Left cardiac atrium (tissue), 4 donors: ENCODE data around the gene MTARC1. TPM values are rescaled to one million over a fixed set of nuclear protein-coding genes. Genes with fewer than 3 reads are reported as not detected.

Source experiments
- ATAC-seq, 2 donors: fragments of 200-7000 bp; cut with Tn5 transposase; one replicate each; pipeline ENCODE4 v1.9.1; 2020; ENCODE audit warnings: mild to moderate bottlenecking in 2 of 2, moderate library complexity in 2 of 2
- DNase-seq: peaks from one replicate; pipeline ENCODE4 v3.0.0-alpha.2; 2020
- intact Hi-C, 2 donors: fragments of 100-400 bp; cut with DNase I; formaldehyde crosslinking; loops; one replicate each; pipeline versions ENCODE4 v1.14.1 to v1.15.1; 2022 to 2023
- long read RNA-seq: library from polyadenylated mRNA; unstranded; transcript quantifications from one replicate; pipeline ENCODE4 v2.0.0, GENCODE V29; 2021
- total RNA-seq, 2 donors: library from RNA; stranded (reverse); fragmentation: NEBNext Ultra II Directional; extraction: Animal tissue kit (Norgen Biotek cat#: 25700); gene quantifications; one replicate each; pipeline ENCODE4 v1.2.1, GENCODE V29; 2021
- donor health status: DM: no; HTN: yes; CAD: no.
- donor health status: DM: no; HTN: yes; CAD: no; lungs with severe emphysema.
- donor health status: DM: yes; HTN: yes; CAD: no.
- donor health status: Dilated cardiomyopathy.

The MTARC1 gene
- total RNA-seq: 10 to 100 TPM; 33.3 to 50.6 TPM
- long read RNA-seq, full-length matches to known transcripts: 13 of 17 reads
- long read RNA-seq, partial matches to known transcripts: 1 of 17 reads
- long read RNA-seq, other reads (novel, unspliced or antisense): 3 of 17 reads

DNA sequence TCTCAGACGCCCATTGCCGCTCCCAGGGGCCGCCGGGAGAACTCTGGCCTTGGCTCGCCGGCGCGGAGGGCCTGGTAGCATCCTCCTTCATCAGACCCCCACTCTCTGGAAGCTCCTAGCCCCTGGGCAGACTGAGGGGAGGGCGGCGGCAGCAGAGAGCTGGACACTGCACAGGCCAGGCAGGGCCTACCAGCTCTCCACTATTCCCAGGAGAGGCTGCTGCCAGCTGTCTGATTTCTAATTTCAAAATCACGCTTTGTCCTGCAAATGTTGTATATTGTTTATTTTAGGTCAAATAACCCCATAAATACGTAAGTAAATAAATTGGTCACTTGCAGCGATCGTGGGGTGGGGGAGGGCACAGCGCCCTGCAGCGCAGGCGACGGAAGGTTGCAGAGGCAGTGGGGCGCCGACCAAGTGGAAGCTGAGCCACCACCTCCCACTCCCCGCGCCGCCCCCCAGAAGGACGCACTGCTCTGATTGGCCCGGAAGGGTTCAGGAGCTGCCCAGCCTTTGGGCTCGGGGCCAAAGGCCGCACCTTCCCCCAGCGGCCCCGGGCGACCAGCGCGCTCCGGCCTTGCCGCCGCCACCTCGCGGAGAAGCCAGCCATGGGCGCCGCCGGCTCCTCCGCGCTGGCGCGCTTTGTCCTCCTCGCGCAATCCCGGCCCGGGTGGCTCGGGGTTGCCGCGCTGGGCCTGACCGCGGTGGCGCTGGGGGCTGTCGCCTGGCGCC lies at the start of gene MTARC1:
TSS of gene MTARC1 (plus strand) at position 577 of the 732 bp plus-strand sequence. CDS start at position 609, 32 bp downstream.
- DNase-seq: peak; percentile 77
- ATAC-seq: peak; percentile 91
- intact Hi-C loops: loop anchor here in 1 of 2 donors (5.0 kb wide), 1 partner anchor 429 kb away; no protein-coding TSS in a partner anchor

DNA sequence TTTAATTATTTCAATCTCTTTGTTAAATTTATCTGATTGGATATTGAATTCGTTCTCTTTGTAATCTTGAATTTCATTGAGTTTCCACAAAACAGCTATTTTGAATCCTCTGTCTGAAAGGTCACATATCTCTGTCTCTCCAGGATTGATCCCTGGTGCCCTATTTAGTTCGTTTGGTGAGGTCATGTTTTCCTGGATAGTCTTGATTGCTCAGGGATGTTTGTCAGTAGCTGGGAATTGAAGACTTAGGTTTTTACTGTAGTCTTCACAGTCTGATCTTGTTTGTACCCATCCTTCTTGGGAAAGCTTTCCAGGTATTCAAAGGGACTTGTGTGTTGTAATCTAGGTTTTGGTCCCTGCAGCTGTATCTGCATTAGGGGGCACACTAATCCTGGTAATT lies 45.4 kb upstream of the MTARC1 start:
- DNase-seq (no peak), ATAC-seq (no peak)
- intact Hi-C loops: no loop called here

DNA sequence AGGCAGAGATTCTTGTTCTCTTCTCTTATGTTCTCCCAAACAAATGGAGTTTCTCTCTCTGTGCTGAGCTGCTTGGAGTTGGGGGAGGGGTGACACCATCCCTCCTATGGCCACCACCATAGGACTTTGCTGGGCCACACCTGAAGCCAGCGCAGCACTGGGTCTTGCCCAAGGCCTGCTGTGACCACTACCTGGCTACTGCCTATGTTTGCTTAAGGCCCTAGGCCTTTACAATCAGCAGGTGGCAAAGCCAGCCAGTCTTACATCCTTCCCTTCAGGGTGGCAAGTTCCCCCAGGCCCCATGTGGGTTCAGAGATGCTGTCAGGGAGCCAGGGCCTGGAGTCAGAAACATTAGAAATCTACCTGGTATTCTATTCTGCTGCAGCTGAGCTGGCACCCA lies 44.9 kb upstream of the MTARC1 start:
- DNase-seq: no peak
- ATAC-seq: no peak

DNA sequence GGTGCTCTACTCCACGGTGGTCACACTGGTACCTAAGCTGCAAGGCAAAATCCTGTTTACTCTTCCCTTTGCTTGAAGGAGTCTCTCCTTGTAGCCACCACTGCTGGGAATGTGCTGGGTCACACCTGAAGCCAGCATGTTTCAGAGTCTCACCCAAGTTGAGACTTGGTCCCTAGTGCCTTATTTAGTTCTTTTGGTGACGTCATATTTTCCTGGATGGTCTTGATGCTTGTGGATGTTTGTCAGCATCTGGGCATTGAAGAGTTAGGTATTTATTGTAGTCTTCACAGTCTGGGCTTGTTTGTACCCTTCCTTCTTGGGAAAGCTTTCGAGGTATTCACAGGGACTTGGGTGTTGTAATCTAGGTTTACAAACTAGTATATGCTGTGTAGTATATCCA lies 44.2 kb upstream of the MTARC1 start:
- DNase-seq (no peak), ATAC-seq (no peak)
- intact Hi-C loops: no loop called here

More for the DNA sequence above, 44.9 kb upstream of the MTARC1 start:
- intact Hi-C loops: no loop called here

DNA sequence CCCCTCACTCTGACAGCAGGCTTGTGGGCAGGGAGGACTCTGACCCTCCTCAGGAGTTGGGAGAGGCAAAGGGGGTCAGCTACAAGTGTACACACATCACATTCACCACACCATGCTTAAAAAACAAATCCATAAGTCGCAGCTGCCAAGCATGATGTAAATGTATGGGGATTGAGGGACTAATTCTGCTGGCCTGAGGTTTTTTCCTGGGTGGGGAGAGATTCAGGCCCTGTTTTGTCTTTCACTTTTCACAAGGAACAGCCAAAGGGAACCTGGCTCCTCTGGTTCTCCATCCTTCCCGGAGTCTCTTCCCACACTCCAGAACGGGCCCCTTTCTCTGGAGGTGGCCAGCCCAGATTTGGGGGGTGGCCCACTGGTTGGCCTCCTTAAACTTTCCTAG lies 39.9 kb upstream of the MTARC1 start:
- intact Hi-C loops: no loop called here
- DNase-seq (no peak), ATAC-seq (no peak)

DNA sequence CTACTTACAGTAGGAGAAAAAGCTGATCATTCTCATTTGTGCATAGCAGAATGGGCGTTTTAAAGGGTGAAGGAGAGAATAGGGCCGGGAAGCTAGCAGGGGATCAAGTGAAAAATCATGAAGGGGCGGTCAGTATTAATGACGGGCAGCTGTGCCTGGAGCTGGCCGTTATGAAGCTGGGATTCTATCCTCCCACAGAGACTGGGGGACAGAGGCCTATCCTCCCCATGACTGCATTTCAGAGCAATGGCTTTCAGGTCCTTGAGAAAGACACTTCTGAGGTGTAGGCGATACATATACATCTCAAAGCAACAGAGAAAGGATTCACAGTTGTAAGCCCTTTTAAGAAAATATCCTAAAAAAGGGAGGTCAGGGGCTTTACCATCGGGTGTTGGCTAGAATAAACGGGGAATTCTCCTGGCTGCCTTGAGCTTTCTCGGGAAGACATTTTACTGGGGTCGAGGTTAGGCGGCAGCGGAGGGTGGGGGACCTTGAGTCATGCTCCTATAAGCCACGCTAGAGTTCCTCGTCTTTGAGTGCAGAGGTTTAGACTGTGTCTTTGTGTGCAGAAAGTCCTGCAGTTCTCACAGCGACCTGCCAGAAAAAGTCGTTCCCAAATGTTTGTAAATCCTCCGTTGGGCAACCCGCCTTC lies 39.1 kb upstream of the MTARC1 start:
- intact Hi-C loops: no loop called here
- DNase-seq (no peak), ATAC-seq (peak; percentile 13 to 40)

DNA sequence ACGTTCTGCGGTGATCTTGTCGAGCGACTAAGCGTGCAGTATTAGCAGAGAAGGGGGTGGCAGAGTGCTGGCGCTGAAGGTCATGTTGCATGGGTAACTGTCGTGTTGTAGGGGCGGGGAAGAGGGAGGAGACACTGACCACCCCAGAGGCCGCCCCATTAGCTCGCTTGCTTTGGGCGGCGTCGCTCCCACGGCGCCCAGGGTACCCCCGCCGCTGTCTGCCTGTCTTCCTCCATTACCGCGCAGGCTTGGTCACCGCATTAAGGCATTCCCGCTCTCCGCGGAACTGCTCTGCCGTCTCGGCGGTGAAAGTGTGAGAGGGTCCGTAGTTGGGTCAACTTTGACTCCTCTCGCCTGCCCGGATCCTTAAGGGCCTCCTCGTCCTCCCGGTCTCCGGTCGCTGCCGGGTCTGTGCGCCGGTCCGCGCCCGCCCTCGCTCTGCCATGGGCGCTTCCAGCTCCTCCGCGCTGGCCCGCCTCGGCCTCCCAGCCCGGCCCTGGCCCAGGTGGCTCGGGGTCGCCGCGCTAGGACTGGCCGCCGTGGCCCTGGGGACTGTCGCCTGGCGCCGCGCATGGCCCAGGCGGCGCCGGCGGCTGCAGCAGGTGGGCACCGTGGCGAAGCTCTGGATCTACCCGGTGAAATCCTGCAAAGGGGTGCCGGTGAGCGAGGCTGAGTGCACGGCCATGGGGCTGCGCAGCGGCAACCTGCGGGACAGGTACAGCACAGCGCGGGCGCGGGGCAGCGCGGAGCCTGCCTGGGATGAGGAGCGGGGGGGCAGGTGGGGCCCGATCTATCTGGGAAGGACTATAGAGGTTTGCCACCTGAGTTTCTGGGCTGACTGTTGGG lies 38.4 kb upstream of the MTARC1 start, which contains the start of gene MTARC2:
TSS of gene MTARC2 (plus strand) at position 234 of the 846 bp plus-strand sequence. CDS start at position 444, 210 bp downstream.
- ATAC-seq (peak; percentile 97 to 98), DNase-seq (peak; percentile 90)
- intact Hi-C loops: no loop called here

DNA sequence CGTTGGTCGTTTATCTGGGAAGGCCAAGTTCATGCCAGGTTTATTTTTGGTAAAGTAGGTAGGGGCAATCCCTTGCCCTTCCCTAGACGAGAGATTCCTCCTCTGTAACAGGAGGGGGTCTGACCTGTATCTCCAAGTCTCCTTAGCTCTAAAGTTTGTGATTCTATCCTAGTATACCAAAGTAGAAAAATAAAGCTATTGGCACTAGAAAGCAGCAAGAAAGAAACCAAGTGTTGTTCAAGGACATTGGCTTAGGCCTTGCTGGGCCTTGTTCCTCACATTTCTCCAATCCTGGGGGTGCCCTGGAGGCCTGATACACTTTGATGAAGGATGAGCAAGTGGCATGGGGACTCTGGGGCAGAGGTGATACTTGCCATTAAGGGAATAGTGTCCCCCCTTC lies 37.8 kb upstream of the MTARC1 start:
- ATAC-seq: no peak
- intact Hi-C loops: no loop called here
- DNase-seq: no peak

DNA sequence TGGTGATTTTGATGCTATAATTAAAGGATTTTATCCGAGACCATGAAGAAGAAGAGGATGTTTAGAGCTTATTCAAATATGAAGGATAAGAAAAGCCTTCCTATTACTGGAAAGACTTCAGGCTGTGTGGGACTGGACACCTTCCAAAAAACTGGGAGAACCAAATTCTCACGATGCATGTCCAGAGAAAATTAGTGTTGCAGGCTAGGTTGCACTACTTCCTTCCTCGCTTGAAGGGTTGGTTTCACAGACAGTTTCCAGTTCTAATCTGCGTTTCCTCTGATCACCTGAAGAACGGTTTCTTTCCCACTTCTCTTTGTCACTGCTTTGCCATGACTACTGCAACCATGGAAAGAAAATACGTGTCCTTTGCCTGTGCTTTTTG lies 36.6 kb upstream of the MTARC1 start:
- DNase-seq: no peak
- no peak for ATAC-seq
- intact Hi-C loops: no loop called here

DNA sequence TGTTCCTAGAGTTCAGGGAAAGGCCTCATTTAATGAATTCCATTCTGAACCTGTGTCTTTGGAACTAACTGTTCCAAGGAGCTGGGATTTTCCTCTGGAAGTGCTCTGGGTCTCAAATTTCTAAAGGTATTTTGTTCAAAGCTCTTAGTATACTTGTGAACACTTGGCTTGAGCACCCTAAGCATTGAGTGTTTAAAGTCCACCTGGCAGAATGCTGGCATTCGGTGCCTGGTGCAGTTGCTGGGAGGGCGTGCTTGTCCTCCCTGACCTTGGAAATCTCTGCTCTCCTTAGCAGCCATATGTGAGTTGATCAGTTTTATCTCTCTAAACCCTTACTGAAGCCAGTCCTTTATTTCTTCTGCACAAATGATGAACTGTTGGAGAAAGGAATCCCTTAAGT lies 35.6 kb upstream of the MTARC1 start:
- ATAC-seq (no peak), DNase-seq (no peak)
- intact Hi-C loops: no loop called here

DNA sequence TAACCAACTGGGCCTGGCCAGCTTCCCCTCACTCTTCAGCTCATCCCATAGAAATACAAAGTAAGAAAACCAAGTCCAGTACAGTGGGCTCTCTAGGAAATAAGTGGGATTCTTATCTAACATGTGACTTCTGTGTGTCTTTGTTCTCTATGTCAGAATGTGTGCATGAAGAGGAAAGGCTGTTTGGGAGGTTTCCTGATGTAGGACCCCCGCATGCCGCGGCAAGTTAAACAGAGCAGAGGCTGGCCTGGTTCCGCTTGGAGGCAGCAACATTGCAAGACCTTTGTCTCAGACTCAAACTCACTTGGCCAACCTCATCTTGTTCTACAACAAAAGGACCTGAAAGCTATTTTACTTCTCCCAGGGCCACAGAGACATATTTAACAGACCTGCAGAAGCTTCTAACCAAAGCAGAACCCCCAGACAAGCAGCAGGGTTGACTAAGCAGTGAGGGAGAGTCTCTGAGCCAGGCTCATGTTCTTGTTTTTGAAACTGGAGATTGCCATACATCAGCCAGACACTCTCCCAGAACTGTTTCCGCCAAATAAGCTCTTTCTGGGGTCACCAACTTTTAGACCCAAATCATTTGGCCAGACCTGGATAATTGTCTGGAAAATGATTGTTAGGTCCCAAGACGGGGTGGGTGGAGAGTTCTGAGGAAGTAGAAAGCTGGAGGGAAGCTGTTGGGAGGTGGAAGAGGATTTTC lies 32.3 kb upstream of the MTARC1 start:
- intact Hi-C loops: no loop called here
- ATAC-seq: no peak
- DNase-seq: no peak

DNA sequence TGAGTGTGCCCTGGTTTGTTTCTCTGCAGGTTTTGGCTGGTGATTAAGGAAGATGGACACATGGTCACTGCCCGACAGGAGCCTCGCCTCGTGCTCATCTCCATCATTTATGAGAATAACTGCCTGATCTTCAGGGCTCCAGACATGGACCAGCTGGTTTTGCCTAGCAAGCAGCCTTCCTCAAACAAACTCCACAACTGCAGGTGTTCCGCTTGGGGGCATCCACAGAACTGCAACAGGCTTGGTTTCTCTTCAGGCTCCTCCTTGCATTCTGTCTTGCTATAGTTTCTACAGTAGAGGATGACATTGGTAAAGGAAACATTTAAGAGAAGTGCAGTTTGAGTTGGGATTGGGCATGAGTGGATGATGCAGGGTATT lies 31.8 kb upstream of the MTARC1 start:
- DNase-seq (no peak), ATAC-seq (no peak)
- intact Hi-C loops: no loop called here

DNA sequence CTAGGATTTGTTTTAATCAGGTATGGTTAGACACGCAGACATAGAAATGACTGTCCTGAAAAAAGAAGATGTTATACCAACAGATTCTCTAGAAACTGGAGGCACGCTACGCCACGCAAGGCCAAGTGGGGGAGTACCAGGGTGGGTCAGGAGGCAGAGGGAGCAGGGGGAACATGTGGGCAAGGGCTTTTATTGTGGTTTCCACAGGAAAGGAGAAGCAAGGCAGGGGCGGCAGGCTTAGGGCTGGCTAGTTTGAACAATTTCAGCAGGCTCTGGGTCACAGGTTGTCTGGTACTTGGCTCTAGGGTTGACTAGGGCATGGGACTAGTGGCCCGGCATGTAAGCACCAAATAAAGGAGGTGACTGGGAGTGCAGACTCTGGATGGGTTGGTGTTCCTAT lies 31.4 kb upstream of the MTARC1 start:
- ATAC-seq (peak in 1 of 2 donors; percentile 12), DNase-seq (no peak)
- intact Hi-C loops: no loop called here

DNA sequence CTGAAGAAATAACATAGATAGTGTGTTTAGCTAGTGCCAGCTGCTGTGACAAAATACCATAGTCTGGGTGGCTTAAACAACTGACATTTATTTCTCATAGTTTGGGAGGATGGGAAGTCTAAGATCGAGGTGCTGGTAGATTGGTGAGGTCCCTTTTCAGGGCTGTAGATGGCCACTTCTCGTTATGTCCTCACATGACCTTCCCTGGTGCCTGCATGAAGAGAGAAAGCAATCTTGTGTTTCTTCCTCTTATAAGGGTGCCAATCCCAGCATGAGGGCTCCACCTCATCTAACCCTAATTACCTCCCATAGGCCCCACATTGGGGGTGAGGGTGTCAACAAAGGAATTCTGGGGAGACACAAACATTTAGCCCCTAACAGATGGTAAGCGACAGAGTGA lies 29.3 kb upstream of the MTARC1 start:
- intact Hi-C loops: no loop called here
- ATAC-seq: no peak
- no peak for DNase-seq

DNA sequence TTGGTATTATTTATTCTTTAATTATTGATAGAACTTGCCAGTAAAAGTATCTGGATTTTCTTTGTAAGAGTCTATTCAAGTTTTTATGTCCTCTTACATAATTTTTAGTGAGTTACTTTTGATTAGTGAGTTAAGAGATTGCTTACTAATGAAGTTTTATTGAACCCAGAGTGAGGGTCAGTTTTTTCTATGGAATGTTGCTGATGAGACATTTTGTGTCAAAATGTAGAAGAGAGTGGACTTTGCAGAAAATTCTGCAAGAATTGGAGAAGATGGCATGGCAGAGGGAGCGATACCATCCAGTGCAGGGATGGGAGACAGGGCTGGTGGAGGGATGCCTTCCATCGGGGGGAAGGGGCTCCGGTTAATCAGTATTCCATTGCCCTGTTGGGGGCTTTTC lies 27.6 kb upstream of the MTARC1 start:
- intact Hi-C loops: no loop called here
- no peak for ATAC-seq
- no peak for DNase-seq

DNA sequence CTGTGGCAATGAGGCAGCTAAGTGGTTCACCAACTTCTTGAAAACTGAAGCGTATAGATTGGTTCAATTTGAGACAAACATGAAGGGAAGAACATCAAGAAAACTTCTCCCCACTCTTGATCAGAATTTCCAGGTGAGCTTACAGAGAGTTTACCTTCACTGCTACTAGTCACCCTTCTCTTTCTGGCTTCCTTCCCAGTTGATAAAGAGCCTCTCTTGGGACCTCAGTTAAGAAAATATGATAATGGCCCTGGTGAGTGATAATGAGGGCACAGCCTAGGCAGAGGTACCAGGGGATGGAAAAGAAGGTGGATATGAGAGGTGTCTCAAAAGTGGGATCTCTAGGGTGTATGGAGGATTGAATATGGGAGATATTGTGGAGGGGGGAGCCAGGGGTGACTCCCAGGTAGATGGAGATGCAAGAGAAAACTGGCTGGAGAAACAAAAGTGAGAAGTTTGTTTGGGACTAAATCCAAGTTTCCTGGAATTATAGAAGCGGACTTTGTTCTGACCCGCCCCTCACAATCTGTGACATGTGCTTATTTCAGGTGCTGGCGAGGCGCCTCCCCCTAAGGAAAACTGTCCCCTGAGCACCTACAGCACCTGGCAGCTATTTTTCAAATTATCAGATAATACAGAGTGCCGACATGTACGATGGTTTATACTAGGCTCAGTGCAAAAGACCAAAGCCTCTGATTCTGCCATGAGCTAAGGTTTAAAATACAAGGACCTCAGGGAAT lies 24.9 kb upstream of the MTARC1 start:
- intact Hi-C loops: loop anchor here in 1 of 2 donors (2.0 kb wide), 1 partner anchor 31 kb away; no protein-coding TSS in a partner anchor
- DNase-seq (no peak), ATAC-seq (no peak)

DNA sequence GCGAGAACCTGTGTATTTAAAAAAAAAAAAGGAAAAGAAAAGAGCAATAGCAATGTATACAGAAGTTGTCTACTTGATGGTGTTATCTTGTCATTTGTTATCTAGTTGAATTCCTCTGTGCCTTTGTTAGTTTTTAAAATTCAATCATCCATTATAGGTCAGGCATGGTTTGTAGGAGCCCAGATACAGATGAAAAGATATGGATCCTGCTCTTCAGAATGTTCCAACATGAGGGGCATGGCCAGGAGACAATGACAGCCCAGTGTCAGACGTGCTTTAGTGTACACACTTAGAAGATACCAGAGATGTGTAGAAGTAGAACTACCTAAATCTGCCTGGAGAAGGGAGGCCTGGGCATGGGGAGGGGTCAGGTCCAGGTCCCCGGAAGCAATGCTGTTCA lies 22.0 kb upstream of the MTARC1 start:
- intact Hi-C loops: no loop called here
- no peak for DNase-seq
- ATAC-seq: no peak

DNA sequence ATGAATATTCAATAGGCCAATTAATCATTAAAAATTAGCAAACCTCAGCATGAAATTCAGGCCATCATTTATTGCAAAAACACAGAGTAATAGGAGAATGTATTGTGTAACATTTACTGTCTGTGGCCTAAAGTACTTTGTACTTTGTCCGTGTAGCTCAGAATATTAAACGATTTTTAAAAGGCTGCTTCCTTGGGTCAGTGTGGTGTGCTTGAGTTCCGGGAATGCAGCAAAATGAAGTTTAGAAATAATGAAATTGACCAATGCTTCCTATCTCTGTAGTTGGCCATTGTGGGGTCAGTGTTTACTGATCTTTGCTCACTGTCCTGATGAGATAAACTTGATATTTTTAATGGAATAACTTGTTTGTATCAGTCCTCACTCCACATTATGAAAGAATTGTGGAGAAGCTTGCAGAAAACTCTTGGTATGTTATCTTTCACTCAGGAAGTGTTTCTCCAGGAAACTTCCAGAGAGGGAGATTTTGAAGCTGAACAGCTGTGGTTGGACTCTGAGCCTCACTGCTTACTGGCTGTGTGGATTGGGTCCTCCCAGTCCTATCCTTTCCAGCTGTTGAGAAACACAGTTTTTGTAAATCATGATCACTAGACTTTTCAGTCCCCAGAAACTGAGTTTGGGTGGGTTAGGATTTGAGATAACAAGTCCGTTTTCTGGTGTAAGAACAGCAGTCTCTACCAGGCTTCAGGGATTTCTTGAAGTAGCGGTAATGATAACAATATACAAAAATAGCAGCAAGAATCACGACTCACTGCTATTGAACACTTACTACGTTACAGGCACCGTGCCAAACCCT lies 19.2 kb upstream of the MTARC1 start:
- DNase-seq (no peak), ATAC-seq (peak; percentile 91 to 93)
- intact Hi-C loops: no loop called here
